Activated T-cell treated with anti-CD3 and anti-CD28 coated beads, Interleukin-2, amount 50 U/mL, for 4 hours (primary cell): Measurements from ENCODE around the gene F2. TPM values are rescaled to one million over a fixed set of nuclear protein-coding genes. Genes with fewer than 3 reads are reported as not detected.

Experiments
- ATAC-seq, 2 donors: fragments of 200-7000 bp; cut with Tn5 transposase; one replicate each; pipeline ENCODE4 v1.10.0; 2021
- DNase-seq: peaks from one replicate; pipeline ENCODE4 v3.0.0-alpha.2; 2020
- H3K27me3 Mint-ChIP-seq: one replicate; pipeline ENCODE4 v1.8.0; 2021; ENCODE audit warnings: low read depth, mixed read lengths
- H3K36me3 Mint-ChIP-seq: one replicate; pipeline ENCODE4 v1.8.0; 2022; ENCODE audit warnings: mixed read lengths; ENCODE audit not compliant: insufficient read depth
- H3K4me1 Mint-ChIP-seq: one replicate; pipeline ENCODE4 v1.8.0; 2021; ENCODE audit warnings: low read depth, mixed read lengths
- H3K4me3 Mint-ChIP-seq: one replicate; pipeline ENCODE4 v1.8.0; 2021; ENCODE audit warnings: mild to moderate bottlenecking, moderate library complexity, mixed read lengths
- H3K9me3 Mint-ChIP-seq: one replicate; pipeline ENCODE4 v1.8.0; 2021; ENCODE audit warnings: mixed read lengths
- total RNA-seq, 3 donors: library from RNA; stranded (reverse); gene quantifications; one replicate each; pipeline ENCODE4 v1.2.1, GENCODE V29; 2021

Gene F2
- total RNA-seq, 3 donors from 2014 or later = 0.40 to 0.81 (median 0.41) TPM

DNA sequence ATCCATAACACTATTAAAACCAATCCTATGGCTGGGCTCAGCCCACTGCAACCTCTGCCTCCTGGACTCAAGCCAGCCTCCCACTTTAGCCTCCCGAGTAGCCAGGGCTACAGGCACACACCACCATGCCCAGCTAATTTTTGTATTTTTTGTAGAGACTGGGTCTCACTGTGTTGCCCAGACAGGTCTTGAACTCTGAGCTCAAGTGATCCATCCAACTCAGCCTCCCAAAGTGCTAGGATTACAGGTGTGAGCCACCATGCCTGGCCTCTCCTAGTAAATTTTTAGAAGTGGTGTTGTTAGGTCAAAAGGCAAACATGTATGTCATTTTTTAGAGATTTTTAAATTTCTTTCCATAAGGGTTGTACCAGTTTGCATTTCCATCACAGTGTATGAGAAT lies 14.2 kb downstream of the F2 start:
- no peak for DNase-seq
- no peaks in the 10 kb centered on the region for H3K27me3 Mint-ChIP-seq
- no peak overlapping the region for H3K4me3 Mint-ChIP-seq
- no peaks in the 10 kb centered on the region for H3K36me3 Mint-ChIP-seq
- H3K4me1 Mint-ChIP-seq = no peaks in the 10 kb centered on the region
- H3K9me3 Mint-ChIP-seq = no peaks in the 10 kb centered on the region
- ATAC-seq = no peak

DNA sequence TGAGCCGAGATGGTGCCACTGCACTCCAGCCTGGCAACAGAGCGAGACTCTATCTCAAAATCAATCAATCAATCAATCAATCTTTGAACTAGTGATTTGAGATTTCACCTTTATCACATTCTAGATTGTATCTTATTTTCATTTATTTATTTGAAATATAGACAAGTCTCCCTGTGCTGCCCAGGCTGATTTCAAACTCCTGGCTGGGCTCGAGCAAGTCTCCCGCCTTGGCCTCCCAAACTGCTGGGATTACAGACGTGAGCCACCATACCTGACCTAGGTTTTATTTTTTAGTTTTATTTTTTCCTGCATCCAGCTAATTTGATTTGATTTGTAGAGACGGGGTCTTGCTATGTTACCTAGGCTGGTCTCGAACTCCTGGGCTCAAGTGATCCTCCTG lies 17.1 kb downstream of the F2 start:
- DNase-seq = no peak
- no peaks in the 10 kb centered on the region for H3K4me1 Mint-ChIP-seq
- H3K36me3 Mint-ChIP-seq = peaks cover 5% of the 10 kb centered on the region
- no peak overlapping the region for H3K4me3 Mint-ChIP-seq
- H3K9me3 Mint-ChIP-seq = no peaks in the 10 kb centered on the region
- H3K27me3 Mint-ChIP-seq = no peaks in the 10 kb centered on the region
- no peak for ATAC-seq

GRCh38 chr11:46736615-46737014 lies 17.6 kb downstream of the F2 start:
- Mint-ChIP-seq H3K4me3 (no peak overlapping the region), H3K4me1 (no peaks in the 10 kb centered on the region), H3K36me3 (peaks cover 7% of the 10 kb centered on the region), H3K27me3 (no peaks in the 10 kb centered on the region), H3K9me3 (no peaks in the 10 kb centered on the region)
- no peak for ATAC-seq
- DNase-seq = no peak

DNA sequence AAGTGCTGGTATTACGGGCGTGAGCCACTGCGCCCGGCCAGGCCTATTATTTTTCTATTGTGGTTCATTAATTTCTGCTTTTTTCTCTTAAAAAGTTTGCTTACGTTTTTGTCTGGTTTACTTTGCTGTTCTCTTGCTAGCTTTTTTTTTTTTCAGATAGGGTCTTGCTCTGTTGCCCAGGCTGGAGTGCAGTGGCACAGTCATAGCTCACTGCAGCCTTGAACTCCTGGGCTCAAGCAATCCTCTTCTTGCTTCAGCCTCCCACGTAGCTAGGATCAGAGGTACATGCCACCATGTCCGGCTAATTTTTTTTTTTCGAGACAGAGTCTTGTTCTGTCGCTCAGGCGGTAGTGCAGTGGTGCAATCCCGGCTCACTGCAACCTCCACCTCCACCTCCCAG lies 18.7 kb downstream of the F2 start:
- H3K9me3 Mint-ChIP-seq = no peaks in the 10 kb centered on the region
- ATAC-seq = no peak
- H3K27me3 Mint-ChIP-seq = no peaks in the 10 kb centered on the region
- peaks cover 18% of the 10 kb centered on the region for H3K36me3 Mint-ChIP-seq
- DNase-seq = no peak
- H3K4me1 Mint-ChIP-seq = no peaks in the 10 kb centered on the region
- H3K4me3 Mint-ChIP-seq = no peak overlapping the region

- ATAC-seq (no peak), DNase-seq (no peak)
- Mint-ChIP-seq H3K9me3 (no peaks in the 10 kb centered on the region), H3K27me3 (no peaks in the 10 kb centered on the region), H3K36me3 (peaks cover 29% of the 10 kb centered on the region), H3K4me3 (no peak overlapping the region), H3K4me1 (no peaks in the 10 kb centered on the region)
Measured at GRCh38 chr11:46738887-46739286, 19.9 kb downstream of the F2 start.

- H3K4me3 Mint-ChIP-seq = no peak overlapping the region
- no peaks in the 10 kb centered on the region for H3K9me3 Mint-ChIP-seq
- ATAC-seq (no peak), DNase-seq (no peak)
- H3K4me1 Mint-ChIP-seq = no peaks in the 10 kb centered on the region
- no peaks in the 10 kb centered on the region for H3K27me3 Mint-ChIP-seq
- H3K36me3 Mint-ChIP-seq = peaks cover 41% of the 10 kb centered on the region
Measured at GRCh38 chr11:46741600-46742484, 22.8 kb downstream of the F2 start.

DNA sequence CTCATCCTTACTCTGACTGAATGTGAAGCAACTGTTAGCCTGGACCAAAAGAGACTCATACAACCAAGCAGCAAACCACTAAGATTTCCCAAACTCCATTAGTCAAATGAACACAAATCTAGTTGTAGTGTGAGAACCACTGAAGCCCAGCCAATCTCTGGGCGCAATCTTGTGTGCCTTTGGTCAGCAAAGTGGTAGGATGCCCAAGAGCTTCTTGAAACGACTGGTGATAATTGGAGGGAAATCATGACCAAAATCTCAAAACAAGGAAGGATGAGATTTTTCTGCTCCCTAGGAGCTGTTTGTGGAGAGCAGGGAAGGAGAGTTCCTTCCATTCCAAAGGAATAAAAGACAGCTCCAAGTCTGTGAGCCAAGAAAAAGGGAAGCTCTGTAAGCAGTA lies 24.0 kb downstream of the F2 start:
- no peaks in the 10 kb centered on the region for H3K4me1 Mint-ChIP-seq
- ATAC-seq = no peak
- peaks cover 47% of the 10 kb centered on the region for H3K36me3 Mint-ChIP-seq
- no peak overlapping the region for H3K4me3 Mint-ChIP-seq
- H3K9me3 Mint-ChIP-seq = no peaks in the 10 kb centered on the region
- H3K27me3 Mint-ChIP-seq = no peaks in the 10 kb centered on the region
- no peak for DNase-seq

DNA sequence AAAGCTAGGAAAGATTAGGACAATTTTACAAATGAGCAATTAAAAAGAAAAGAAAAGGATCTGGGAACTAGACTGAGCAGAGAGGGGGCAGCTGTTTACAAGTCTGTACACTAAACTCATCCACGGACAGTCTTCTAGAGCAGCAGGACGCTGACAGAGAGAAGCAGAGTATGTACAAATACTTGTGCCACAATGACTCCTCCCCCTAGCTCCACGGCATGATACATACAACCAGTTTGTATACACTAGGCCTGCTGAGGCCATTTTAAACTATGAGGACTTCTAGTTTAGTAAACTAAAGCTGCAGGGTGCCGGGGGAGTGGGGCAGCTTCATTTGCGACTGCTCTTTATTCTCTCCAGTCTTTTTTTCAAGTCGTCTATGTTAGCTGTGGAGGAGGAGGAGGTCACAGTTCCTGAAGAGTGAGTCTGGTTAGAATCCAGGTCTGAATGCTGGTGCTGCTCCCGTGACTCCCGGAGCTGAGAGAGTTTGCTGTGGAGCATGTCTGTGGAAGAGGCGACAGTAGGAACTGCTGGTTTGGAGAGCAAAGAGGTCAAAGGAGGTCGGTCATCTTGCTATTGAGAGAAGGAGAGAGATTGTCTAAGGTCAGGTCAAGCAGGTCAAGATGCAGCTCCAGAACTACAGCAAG lies 24.8 kb downstream of the F2 start:
- Mint-ChIP-seq H3K9me3 (no peaks in the 10 kb centered on the region), H3K36me3 (peaks cover 49% of the 10 kb centered on the region), H3K4me1 (no peaks in the 10 kb centered on the region), H3K4me3 (no peak overlapping the region), H3K27me3 (no peaks in the 10 kb centered on the region)
- ATAC-seq (no peak), DNase-seq (no peak)

DNA sequence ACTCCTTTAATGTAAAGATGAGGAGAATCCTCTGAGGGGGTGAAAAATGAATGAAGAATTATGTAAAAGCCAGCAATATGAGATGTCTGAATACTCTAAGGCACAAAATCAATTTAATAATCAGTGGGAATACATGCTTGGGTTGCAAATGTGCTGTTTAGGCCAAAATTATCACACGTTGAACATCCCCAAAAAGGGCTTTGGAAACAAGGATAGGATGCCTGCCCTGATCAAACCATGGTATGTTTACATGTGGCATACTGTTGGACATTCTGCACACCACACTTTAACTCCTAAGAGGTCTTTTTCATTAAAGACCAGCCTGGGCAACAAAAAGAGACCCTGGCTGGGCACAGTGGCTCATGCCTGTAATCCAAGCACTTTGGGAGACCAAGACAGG lies 26.3 kb downstream of the F2 start:
- Mint-ChIP-seq H3K4me3 (no peak overlapping the region), H3K27me3 (no peaks in the 10 kb centered on the region), H3K4me1 (no peaks in the 10 kb centered on the region), H3K9me3 (no peaks in the 10 kb centered on the region), H3K36me3 (peaks cover 52% of the 10 kb centered on the region)
- ATAC-seq = no peak
- DNase-seq = no peak

GRCh38 chr11:46745995-46746394 lies 27.0 kb downstream of the F2 start:
- ATAC-seq (no peak), DNase-seq (no peak)
- Mint-ChIP-seq H3K27me3 (no peaks in the 10 kb centered on the region), H3K4me1 (no peaks in the 10 kb centered on the region), H3K36me3 (peaks cover 55% of the 10 kb centered on the region), H3K4me3 (no peak overlapping the region), H3K9me3 (no peaks in the 10 kb centered on the region)

- Mint-ChIP-seq H3K9me3 (no peaks in the 10 kb centered on the region), H3K36me3 (peaks cover 50% of the 10 kb centered on the region), H3K4me3 (no peak overlapping the region), H3K27me3 (no peaks in the 10 kb centered on the region), H3K4me1 (no peaks in the 10 kb centered on the region)
- ATAC-seq = no peak
- no peak for DNase-seq
Measured at GRCh38 chr11:46747150-46747549, 28.1 kb downstream of the F2 start.

GRCh38 chr11:46755962-46756361 lies 36.9 kb downstream of the F2 start:
- Mint-ChIP-seq H3K4me3 (no peak overlapping the region), H3K4me1 (no peaks in the 10 kb centered on the region), H3K9me3 (no peaks in the 10 kb centered on the region), H3K27me3 (no peaks in the 10 kb centered on the region), H3K36me3 (peaks cover 47% of the 10 kb centered on the region)
- DNase-seq = no peak
- no peak for ATAC-seq

DNA sequence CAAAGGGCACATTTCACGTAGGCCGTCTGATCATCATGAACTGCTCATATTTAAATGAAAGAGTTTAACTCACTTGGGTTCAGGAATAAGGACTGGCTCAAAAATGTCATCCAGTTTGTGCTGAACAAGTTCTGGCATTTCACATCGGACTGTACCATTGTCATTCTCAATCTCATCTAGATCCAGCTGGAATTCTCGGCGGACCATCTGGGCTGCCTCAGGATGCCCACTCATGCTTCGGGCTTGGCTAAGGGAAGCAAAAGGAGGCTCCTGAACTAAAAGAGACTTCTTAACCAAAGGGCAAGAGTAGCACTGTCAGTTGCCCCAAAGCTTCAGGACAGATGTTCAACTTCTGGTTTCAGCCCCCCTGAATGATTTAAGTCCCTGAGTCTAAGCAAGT lies 40.2 kb downstream of the F2 start:
- Mint-ChIP-seq H3K36me3 (peaks cover 51% of the 10 kb centered on the region), H3K4me1 (no peaks in the 10 kb centered on the region), H3K9me3 (no peaks in the 10 kb centered on the region), H3K27me3 (no peaks in the 10 kb centered on the region), H3K4me3 (no peak overlapping the region)
- DNase-seq = no peak
- ATAC-seq = no peak

DNA sequence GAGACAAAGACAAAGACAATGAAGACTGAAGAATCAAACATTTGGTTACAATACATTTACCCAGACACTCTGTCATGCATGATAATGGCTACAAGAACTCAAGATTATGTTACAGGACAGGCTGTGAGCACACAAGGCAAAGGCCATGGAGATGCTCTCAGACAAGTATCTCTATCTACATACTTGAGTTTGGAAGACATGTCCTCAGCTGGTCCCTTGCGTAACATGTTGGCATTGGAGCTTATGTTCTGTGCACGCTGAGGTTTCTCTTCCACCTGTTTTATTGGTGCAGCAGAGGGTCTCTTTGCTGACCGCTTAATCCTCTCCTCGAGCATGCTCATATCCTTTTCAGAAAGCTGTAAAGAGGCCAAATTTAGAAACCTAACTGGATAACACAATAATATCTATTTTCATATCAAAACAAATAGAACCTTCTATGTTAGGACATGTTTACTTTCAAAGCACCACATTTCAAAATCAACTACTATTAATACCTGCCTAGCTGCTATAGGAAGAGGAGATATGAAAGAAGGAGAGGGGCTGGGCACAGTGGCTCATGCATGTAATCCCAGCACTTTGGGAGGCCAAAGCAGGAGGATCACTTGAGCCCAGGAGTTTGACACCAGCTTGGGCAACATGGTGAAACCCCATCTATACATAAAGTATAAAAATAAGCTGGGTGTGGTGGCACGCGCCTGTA lies 41.6 kb downstream of the F2 start:
- no peaks in the 10 kb centered on the region for H3K27me3 Mint-ChIP-seq
- H3K9me3 Mint-ChIP-seq = no peaks in the 10 kb centered on the region
- no peak overlapping the region for H3K4me3 Mint-ChIP-seq
- H3K36me3 Mint-ChIP-seq = peaks cover 46% of the 10 kb centered on the region
- H3K4me1 Mint-ChIP-seq = no peaks in the 10 kb centered on the region
- no peak for DNase-seq
- ATAC-seq = no peak

DNA sequence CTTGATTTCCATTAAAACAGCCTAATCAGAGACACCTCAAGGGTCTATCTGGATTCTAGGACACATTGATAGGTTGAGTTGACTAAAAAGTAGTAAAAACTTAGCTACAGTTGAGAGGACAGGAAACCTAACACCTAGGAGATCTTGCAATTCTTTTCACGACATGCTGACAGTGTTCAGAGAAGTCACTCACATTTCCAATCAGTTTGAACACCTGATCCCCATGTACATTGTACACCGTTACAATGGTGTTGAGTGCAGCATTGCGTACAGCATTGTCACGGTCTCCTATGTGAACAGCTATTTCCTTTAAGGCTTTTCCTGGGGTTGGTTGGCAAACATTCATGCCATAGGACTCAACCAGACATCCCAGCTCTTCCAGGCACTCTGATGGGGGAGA lies 42.8 kb downstream of the F2 start:
- H3K9me3 Mint-ChIP-seq = no peaks in the 10 kb centered on the region
- peaks cover 46% of the 10 kb centered on the region for H3K36me3 Mint-ChIP-seq
- no peaks in the 10 kb centered on the region for H3K27me3 Mint-ChIP-seq
- H3K4me1 Mint-ChIP-seq = no peaks in the 10 kb centered on the region
- DNase-seq = no peak
- no peak overlapping the region for H3K4me3 Mint-ChIP-seq
- no peak for ATAC-seq
